Neutrophil (primary cell): ENCODE measurements around the gene ZBTB16.

Experiments
- H3K27ac ChIP-seq: fragments of 200-600 bp; sonication (generic); 2 replicates; pipeline ENCODE4 v1.5.1; 2016; ENCODE audit warnings: mild to moderate bottlenecking, moderate library complexity
- H3K27me3 ChIP-seq: fragments of 200-600 bp; sonication (generic); 2 replicates; pipeline ENCODE4 v1.6.0; 2016; ENCODE audit warnings: mild to moderate bottlenecking
- H3K36me3 ChIP-seq: fragments of 200-600 bp; sonication (generic); 2 replicates; pipeline ENCODE4 v1.5.1; 2017
- H3K4me1 ChIP-seq, 2 experiments: fragments of 200-600 bp in 1 of 2; sonication (generic) in 1 of 2; 1 replicate in 1 of 2; 2 replicates in 1 of 2; pipeline versions ENCODE4 v1.5.1 to v1.6.1; 2013 to 2016; ENCODE audit warnings: low read depth in 1 of 2, low read length in 1 of 2, mild to moderate bottlenecking in 1 of 2, moderate library complexity in 1 of 2; ENCODE audit not compliant: control insufficient read depth in 1 of 2, insufficient read depth in 1 of 2
- H3K4me3 ChIP-seq, 2 experiments: fragments of 200-600 bp in 1 of 2; sonication (generic) in 1 of 2; 1 replicate in 1 of 2; 2 replicates in 1 of 2; pipeline ENCODE4 v1.5.1; 2013 to 2016; ENCODE audit warnings: low read depth in 1 of 2, low read length in 1 of 2, mild to moderate bottlenecking in 1 of 2, moderate library complexity in 1 of 2
- H3K9me3 ChIP-seq: fragments of 200-600 bp; sonication (generic); 2 replicates; pipeline ENCODE4 v1.5.1; 2016
- TF ChIP-seq, protein P1 (sequence below): fragments of 200-600 bp; sonication (generic); IDR thresholded peaks from 2 replicates; pipeline ENCODE4 v1.5.1; 2016; ENCODE audit warnings: antibody characterized with exemption

Gene ZBTB16

DNA sequence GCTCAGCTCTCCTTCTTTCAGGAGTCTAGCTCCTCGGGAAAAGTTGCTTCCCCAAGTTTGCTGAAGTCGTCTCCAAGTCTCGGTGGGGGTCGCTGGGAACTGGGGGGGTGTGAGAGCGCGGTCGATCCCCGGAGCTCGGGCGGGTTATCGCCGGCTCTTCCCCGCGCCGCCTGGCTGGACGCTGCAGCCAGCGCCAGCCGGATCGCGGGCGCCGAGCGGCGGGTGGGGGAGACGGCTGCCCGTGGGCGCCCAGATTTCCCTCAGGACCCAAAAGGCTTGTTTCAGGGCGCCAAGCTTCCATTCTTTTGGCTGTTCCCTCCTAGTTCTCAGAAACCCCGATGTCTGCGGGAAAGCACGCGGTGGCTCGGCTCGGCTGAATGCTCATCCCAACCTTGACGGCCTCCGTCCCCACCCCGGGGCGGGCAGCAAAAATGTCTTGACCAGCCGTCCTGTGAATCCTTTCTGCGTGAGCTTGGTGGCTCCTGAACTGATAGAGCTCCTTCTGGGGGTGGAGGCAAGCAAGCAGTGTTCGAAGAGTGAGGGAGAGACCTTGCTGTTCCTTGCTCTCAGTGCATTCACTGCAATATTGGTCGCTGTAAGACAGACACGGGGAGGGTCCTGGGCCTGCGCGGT is 1.7 kb downstream of the ZBTB16 start:
- H3K27ac ChIP-seq = peak overlapping the region; percentile 53
- H3K27me3 ChIP-seq = peaks cover 56% of the 10 kb centered on the region
- no peaks in the 10 kb centered on the region for H3K9me3 ChIP-seq
- H3K4me1 ChIP-seq = peaks cover 30 to 32% of the 10 kb centered on the region in 2 experiments
- no peaks in the 10 kb centered on the region for H3K36me3 ChIP-seq
- peak overlapping the region; percentile 71 to 80 for H3K4me3 ChIP-seq
- TF ChIP-seq, protein P1, sequence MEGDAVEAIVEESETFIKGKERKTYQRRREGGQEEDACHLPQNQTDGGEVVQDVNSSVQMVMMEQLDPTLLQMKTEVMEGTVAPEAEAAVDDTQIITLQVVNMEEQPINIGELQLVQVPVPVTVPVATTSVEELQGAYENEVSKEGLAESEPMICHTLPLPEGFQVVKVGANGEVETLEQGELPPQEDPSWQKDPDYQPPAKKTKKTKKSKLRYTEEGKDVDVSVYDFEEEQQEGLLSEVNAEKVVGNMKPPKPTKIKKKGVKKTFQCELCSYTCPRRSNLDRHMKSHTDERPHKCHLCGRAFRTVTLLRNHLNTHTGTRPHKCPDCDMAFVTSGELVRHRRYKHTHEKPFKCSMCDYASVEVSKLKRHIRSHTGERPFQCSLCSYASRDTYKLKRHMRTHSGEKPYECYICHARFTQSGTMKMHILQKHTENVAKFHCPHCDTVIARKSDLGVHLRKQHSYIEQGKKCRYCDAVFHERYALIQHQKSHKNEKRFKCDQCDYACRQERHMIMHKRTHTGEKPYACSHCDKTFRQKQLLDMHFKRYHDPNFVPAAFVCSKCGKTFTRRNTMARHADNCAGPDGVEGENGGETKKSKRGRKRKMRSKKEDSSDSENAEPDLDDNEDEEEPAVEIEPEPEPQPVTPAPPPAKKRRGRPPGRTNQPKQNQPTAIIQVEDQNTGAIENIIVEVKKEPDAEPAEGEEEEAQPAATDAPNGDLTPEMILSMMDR = no peak

DNA sequence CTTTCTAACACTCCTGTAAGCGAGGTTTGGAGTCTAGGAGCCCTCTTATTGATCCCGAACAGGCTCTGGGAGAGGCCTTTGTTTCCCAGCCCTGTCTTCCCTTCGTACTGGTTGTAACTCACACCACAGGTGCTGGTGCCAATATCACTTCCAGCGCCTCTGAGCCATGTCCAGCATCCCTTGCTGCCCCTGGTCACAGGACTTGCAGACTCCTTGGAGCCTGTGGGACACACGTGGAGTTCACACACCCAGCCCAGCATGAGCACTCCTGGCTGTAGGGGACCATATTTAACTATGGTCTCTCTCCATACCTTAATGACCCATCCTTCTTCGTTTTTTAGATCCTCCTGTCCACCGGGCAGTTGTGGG is 2.2 kb downstream of the ZBTB16 start:
- H3K4me3 ChIP-seq = peak overlapping the region; percentile 71 to 80
- H3K27ac ChIP-seq = no peak overlapping the region
- peaks cover 30 to 32% of the 10 kb centered on the region in 2 experiments for H3K4me1 ChIP-seq
- TF ChIP-seq, protein P1 = no peak
- peaks cover 51% of the 10 kb centered on the region for H3K27me3 ChIP-seq
- no peaks in the 10 kb centered on the region for H3K36me3 ChIP-seq
- no peaks in the 10 kb centered on the region for H3K9me3 ChIP-seq

DNA sequence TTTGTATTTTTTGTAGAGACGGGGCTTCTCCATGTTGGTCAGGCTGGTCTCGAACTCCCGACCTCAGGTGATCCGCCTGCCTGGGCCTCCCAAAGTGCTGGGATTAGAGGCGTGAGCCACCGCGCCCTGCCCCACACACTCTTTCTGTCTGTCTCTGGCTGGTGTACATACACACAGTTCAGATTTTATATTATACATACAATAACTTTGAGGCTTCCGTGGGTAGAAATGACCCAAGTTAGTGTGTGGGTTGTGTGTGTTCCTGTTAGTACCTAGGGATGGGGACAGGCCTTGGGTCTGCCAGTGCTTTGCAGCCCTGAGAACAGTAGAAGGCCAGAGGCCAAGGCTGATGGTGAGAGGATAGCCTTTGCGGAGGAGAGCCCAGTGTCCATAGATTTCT is 2.8 kb downstream of the ZBTB16 start:
- peaks cover 30 to 32% of the 10 kb centered on the region in 2 experiments for H3K4me1 ChIP-seq
- no peak overlapping the region for H3K4me3 ChIP-seq
- TF ChIP-seq, protein P1 = no peak

DNA sequence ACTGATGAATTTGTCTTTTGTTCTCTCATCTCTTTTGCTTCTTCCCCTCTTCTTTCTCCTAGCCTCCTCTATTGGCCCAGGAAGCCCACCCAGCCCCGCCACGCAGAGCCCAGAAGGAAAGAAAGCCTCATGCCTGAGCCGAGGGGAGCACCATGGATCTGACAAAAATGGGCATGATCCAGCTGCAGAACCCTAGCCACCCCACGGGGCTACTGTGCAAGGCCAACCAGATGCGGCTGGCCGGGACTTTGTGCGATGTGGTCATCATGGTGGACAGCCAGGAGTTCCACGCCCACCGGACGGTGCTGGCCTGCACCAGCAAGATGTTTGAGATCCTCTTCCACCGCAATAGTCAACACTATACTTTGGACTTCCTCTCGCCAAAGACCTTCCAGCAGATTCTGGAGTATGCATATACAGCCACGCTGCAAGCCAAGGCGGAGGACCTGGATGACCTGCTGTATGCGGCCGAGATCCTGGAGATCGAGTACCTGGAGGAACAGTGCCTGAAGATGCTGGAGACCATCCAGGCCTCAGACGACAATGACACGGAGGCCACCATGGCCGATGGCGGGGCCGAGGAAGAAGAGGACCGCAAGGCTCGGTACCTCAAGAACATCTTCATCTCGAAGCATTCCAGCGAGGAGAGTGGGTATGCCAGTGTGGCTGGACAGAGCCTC is 3.8 kb downstream of the ZBTB16 start:
- no peaks in the 10 kb centered on the region for H3K9me3 ChIP-seq
- H3K27ac ChIP-seq = no peak overlapping the region
- peaks cover 35% of the 10 kb centered on the region for H3K27me3 ChIP-seq
- TF ChIP-seq, protein P1 = no peak
- no peaks in the 10 kb centered on the region for H3K36me3 ChIP-seq
- peaks cover 29 to 32% of the 10 kb centered on the region in 2 experiments for H3K4me1 ChIP-seq
- no peak overlapping the region for H3K4me3 ChIP-seq

More for the DNA sequence above, 2.8 kb downstream of the ZBTB16 start:
- Histone ChIP-seq H3K27me3 (peaks cover 45% of the 10 kb centered on the region), H3K9me3 (no peaks in the 10 kb centered on the region), H3K27ac (no peak overlapping the region), H3K36me3 (no peaks in the 10 kb centered on the region)

DNA sequence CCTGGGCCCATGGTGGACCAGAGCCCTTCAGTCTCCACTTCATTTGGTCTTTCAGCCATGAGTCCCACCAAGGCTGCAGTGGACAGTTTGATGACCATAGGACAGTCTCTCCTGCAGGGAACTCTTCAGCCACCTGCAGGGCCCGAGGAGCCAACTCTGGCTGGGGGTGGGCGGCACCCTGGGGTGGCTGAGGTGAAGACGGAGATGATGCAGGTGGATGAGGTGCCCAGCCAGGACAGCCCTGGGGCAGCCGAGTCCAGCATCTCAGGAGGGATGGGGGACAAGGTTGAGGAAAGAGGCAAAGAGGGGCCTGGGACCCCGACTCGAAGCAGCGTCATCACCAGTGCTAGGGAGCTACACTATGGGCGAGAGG is 4.3 kb downstream of the ZBTB16 start:
- Histone ChIP-seq H3K9me3 (no peaks in the 10 kb centered on the region), H3K4me1 (peaks cover 24 to 26% of the 10 kb centered on the region in 2 experiments), H3K4me3 (no peak overlapping the region), H3K27ac (no peak overlapping the region), H3K27me3 (peaks cover 30% of the 10 kb centered on the region), H3K36me3 (no peaks in the 10 kb centered on the region)
- TF ChIP-seq, protein P1 = no peak
